ENCODE results near the gene SYTL2. TPM values are rescaled to one million over a fixed set of nuclear protein-coding genes. Genes with fewer than 3 reads are reported as not detected.
A peak's percentile ranks its signal among the peaks of the same experiment; 100 is the strongest.

SYTL2 gene
- total RNA-seq, 4 donors from 2014 or later = 140 to 1,280 (median 344) TPM

DNA sequence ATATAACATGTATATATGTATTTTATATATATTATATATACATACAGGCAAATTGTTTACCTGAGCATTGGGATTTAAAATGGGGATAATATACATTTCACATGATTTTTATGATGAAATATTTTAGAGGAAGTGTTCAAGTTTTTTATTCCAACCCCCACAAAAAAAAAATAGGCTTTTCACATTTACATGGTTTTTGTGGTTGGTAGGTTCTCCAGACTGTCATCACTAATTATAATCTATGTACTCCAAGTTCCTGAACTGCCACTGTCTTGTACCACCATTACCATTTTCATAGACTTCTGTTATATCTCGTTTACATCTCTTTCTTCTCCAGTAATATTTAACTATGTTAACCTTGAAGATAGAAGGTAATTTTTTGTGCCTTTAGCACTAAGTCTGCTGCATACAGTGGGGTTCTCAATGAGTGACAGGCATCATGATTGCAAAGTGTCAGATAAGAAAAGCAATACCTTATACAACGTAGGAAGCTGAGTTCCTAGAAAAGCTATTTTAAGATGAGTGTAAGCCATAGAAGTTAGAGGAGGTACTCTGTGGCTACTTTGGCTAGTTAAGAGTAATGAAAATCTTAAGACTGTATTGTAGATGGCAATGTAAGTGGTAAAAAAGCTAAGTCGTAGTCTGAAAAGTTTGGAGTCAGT is 158.0 kb downstream of the SYTL2 start:
- peaks cover 0 to 8% (median 2%) of the 10 kb centered on the region in 4 donors for H3K36me3 ChIP-seq
- DNase-seq = no peak
- in situ Hi-C loops (cut with MboI; ENCODE audit: low pct_ligation_motif_present in 1 of 4, low pct_unique_long_range_greater_than_20kb in 1 of 4, low sequenced_read_pairs in 3 of 4) = loop anchor here in 1 of 4 donors (25.0 kb wide), 1 partner anchor 584 kb away; the partner anchor contains the start of gene EED
- H3K4me1 ChIP-seq = peaks cover 7 to 22% (median 15%) of the 10 kb centered on the region in 4 donors
- H3K27ac ChIP-seq = no peak overlapping the region
- H3K4me3 ChIP-seq = no peak overlapping the region
- 55 to 58% methylated on average over 3 of the region's 3 CpGs for WGBS, 2 donors (ENCODE audit: low coverage in 1 of 2)
- intact Hi-C loops (cut with DNase I; ENCODE audit: low total_unique reads) = no loop called here
- TF ChIP-seq POLR2A (IDR thresholded peaks at IDR 0.05) = no peak
- TF ChIP-seq POLR2AphosphoS5 (IDR thresholded peaks at IDR 0.05) = no peak
- TF ChIP-seq, protein P1, sequence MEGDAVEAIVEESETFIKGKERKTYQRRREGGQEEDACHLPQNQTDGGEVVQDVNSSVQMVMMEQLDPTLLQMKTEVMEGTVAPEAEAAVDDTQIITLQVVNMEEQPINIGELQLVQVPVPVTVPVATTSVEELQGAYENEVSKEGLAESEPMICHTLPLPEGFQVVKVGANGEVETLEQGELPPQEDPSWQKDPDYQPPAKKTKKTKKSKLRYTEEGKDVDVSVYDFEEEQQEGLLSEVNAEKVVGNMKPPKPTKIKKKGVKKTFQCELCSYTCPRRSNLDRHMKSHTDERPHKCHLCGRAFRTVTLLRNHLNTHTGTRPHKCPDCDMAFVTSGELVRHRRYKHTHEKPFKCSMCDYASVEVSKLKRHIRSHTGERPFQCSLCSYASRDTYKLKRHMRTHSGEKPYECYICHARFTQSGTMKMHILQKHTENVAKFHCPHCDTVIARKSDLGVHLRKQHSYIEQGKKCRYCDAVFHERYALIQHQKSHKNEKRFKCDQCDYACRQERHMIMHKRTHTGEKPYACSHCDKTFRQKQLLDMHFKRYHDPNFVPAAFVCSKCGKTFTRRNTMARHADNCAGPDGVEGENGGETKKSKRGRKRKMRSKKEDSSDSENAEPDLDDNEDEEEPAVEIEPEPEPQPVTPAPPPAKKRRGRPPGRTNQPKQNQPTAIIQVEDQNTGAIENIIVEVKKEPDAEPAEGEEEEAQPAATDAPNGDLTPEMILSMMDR (IDR thresholded peaks at IDR 0.05) = no peak
- TF ChIP-seq EP300 (IDR thresholded peaks at IDR 0.05; ENCODE audit: low read depth) = no peak
- no peaks in the 10 kb centered on the region for H3K27me3 ChIP-seq
- H3K9me3 ChIP-seq = no peaks in the 10 kb centered on the region

DNA sequence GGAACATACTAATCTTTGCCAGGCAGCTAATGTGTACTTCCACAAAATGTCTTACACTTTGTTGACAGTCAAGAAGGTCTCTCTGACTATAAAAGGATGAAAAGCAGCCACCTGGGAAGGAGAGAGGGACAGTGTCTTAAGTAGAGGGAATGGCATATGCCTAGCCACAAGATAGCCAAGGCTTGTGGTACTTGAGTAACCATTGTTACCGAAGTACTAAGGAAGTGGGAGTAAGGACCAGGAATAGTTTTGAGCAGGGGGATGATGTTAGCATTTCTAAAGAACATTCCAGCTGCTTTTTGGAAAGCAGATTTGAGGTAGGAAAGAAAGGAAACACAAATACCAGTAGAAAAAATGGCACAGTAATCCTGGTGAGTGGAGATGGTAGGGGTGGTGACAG is 159.8 kb downstream of the SYTL2 start:
- H3K9me3 ChIP-seq = no peaks in the 10 kb centered on the region
- TF ChIP-seq POLR2A (IDR thresholded peaks at IDR 0.05) = no peak
- DNase-seq = no peak
- H3K36me3 ChIP-seq = peaks cover 0 to 4% (median 0%) of the 10 kb centered on the region in 4 donors
- intact Hi-C loops (cut with DNase I; ENCODE audit: low total_unique reads) = no loop called here
- 84% methylated on average over 1 of the region's 1 CpG; no CpG with 5 or more reads in 1 of the 2 donors for WGBS, 2 donors (ENCODE audit: low coverage in 1 of 2)
- H3K4me3 ChIP-seq = no peak overlapping the region
- peaks cover 10 to 32% (median 18%) of the 10 kb centered on the region in 4 donors for H3K4me1 ChIP-seq
- no peak overlapping the region for H3K27ac ChIP-seq
- in situ Hi-C loops (cut with MboI; ENCODE audit: low pct_ligation_motif_present in 1 of 4, low pct_unique_long_range_greater_than_20kb in 1 of 4, low sequenced_read_pairs in 3 of 4) = loop anchor here in 1 of 4 donors (25.0 kb wide), 1 partner anchor 586 kb away; the partner anchor contains the start of gene EED
- H3K27me3 ChIP-seq = no peaks in the 10 kb centered on the region

DNA sequence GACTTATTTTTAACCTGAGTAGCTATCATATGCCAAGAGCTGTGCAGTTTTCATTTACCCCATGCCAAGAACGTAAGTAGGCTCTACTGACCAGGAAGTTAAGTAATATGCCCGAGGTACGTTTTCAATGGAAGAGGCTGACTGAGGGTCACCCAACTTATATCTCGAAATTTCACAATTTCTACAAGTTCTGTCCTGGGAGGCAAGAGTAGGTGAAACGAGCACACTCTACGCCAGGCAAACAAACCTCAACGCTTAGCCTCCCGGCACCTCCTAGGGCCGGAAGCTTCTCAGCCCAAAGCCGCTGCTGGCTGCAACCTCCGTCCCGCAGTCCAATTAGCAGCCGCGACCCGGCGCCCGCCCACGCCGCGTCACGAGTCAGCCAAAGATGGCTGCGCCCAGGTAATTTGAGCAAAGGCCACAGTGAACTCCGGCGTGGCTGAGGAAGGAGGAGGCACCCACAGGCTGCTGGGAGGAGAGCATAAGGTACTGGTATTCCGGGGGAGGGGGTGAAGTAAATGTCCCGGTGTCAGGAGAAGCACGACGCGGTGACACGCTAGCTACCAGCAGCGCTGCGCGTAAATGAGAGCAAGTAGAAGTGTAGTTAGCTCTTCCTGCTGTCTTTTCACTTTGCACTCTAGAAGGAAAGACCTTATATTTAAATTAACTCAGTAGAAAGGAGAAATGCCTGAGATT is 163.2 kb downstream of the SYTL2 start, which contains the start of gene TMEM126A:
Gene TMEM126A (plus strand): TSS at position 364 of the 696 bp plus-strand sequence. CDS start 2,289 bp downstream, outside the sequence.
- WGBS, 2 donors (ENCODE audit: low coverage in 1 of 2) = 0% methylated on average over 7 to 33 of the region's 33 CpGs
- intact Hi-C loops (cut with DNase I; ENCODE audit: low total_unique reads) = no loop called here

DNA sequence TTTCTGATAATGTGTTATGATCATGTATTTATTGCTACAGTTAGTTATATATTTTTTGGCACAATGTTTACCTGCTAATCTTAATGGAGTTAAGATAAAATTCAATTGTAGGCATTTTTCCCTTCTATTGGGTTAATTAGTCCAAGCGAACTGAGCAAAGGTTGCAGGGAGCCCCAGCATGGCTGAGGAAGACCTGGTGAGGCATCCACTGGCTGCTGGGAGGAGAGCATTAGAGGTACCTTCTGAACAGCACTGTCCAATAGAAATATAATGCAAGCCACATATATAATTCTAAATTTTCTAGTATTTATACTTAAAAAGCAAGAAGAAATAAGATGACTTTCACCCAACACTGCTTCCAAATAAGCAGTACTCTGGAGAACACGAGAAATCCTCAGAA is 163.9 kb downstream of the SYTL2 start:
- H3K4me1 ChIP-seq = peaks cover 10 to 32% (median 18%) of the 10 kb centered on the region in 4 donors
- H3K4me3 ChIP-seq = peak overlapping the region; percentile 46 to 78 (median 56)
- H3K36me3 ChIP-seq = no peaks in the 10 kb centered on the region
- 15 to 24% methylated on average over 2 of the region's 2 CpGs for WGBS, 2 donors (ENCODE audit: low coverage in 1 of 2)
- DNase-seq = no peak
- peak overlapping the region; percentile 82 to 91 (median 84) for H3K27ac ChIP-seq
- H3K27me3 ChIP-seq = no peaks in the 10 kb centered on the region
- in situ Hi-C loops (cut with MboI; ENCODE audit: low pct_ligation_motif_present in 1 of 4, low pct_unique_long_range_greater_than_20kb in 1 of 4, low sequenced_read_pairs in 3 of 4) = no loop called here
- no peak for TF ChIP-seq POLR2A (IDR thresholded peaks at IDR 0.05)
- no peak for TF ChIP-seq EP300 (IDR thresholded peaks at IDR 0.05; ENCODE audit: low read depth)
- H3K9me3 ChIP-seq = no peaks in the 10 kb centered on the region
- intact Hi-C loops (cut with DNase I; ENCODE audit: low total_unique reads) = no loop called here

More for the DNA sequence above, 163.2 kb downstream of the SYTL2 start, which contains the start of gene TMEM126A:
- TF ChIP-seq POLR2AphosphoS5 (IDR thresholded peaks at IDR 0.05) (peak; percentile 85 to 92 (median 88)), EP300 (IDR thresholded peaks at IDR 0.05; ENCODE audit: low read depth) (no peak), POLR2A (IDR thresholded peaks at IDR 0.05) (peak; percentile 90)
- TF ChIP-seq, protein P1 (IDR thresholded peaks at IDR 0.05) = no peak
- no peaks in the 10 kb centered on the region for H3K36me3 ChIP-seq
- no peaks in the 10 kb centered on the region for H3K9me3 ChIP-seq
- H3K27me3 ChIP-seq = no peaks in the 10 kb centered on the region
- H3K4me3 ChIP-seq = peak within 1 kb of the TSS; percentile 46 to 78 (median 56)
- H3K27ac ChIP-seq = peak within 1 kb of the TSS; percentile 82 to 91 (median 84)
- in situ Hi-C loops (cut with MboI; ENCODE audit: low pct_ligation_motif_present in 1 of 4, low pct_unique_long_range_greater_than_20kb in 1 of 4, low sequenced_read_pairs in 3 of 4) = no loop called here
- DNase-seq = peak; percentile 92
- peaks cover 10 to 32% (median 18%) of the 10 kb centered on the region in 4 donors for H3K4me1 ChIP-seq

Other genes with a start within 250 kb of the SYTL2 start
- 10 to 100 TPM in 1 of 4 donors, 1 to 10 TPM in 3; 1.9 to 28.3 (median 3.7) TPM for gene DLG2, start 183.8 kb downstream of the SYTL2 start, total RNA-seq
- gene TMEM126B, start 182.5 kb downstream of the SYTL2 start, total RNA-seq = 10 to 100 TPM; 29.9 to 48.3 (median 42.6) TPM
- gene TMEM126A, start 163.2 kb downstream of the SYTL2 start, total RNA-seq = 10 to 100 TPM in 2 of 4 donors, 1 to 10 TPM in 1, not detected in 1; 4.0 to 17.5 (median 11.3) TPM
- 100 to 1,000 TPM in 1 of 4 donors, 10 to 100 TPM in 3; 55.3 to 147 (median 85.5) TPM for gene CREBZF, start 146.0 kb downstream of the SYTL2 start, total RNA-seq
- gene CCDC89, start 124.9 kb downstream of the SYTL2 start, total RNA-seq = 1 to 10 TPM in 3 of 4 donors, under 1 TPM in 1; 1.00 to 9.6 (median 7.2) TPM
- gene CCDC83, start 44.2 kb upstream of the SYTL2 start, total RNA-seq = not detected